Activated CD8-positive, alpha-beta memory T cell treated with anti-CD3 and anti-CD28 coated beads, Interleukin-2, amount 10 ng/mL, durations not matched to agents 7 days and 5 days (primary cell): ENCODE data around the gene LRRC41. TPM values are rescaled to one million over a fixed set of nuclear protein-coding genes. Genes with fewer than 3 reads are reported as not detected.
"Not testable (repeated sequence)": the region's sequence is repeated elsewhere in the genome, so short reads cannot be mapped to it uniquely, and the experiment has no call there.

Source experiments
- ATAC-seq: fragments of 150-1000 bp; cut with Tn5 transposase; one replicate; pipeline ENCODE4 v1.10.0; 2021; ENCODE audit warnings: moderate library complexity
- CTCF ChIA-PET: fragments of 350-600 bp; sonication (Branson Sonifier 250); formaldehyde crosslinking; loops from one replicate; lab custom pipeline; 2021; ENCODE audit warnings: antibody characterized with exemption; lab: Charles Lee
- DNase-seq: peaks from one replicate; pipeline ENCODE4 v3.0.0-alpha.2; 2020
- H3K27ac Mint-ChIP-seq: one replicate; pipeline ENCODE4 v1.8.0; 2021; ENCODE audit warnings: mild to moderate bottlenecking, mixed read lengths
- H3K27me3 Mint-ChIP-seq: one replicate; pipeline ENCODE4 v1.8.0; 2021; ENCODE audit warnings: mixed read lengths
- H3K36me3 Mint-ChIP-seq: one replicate; pipeline ENCODE4 v1.8.0; 2021; ENCODE audit warnings: mild to moderate bottlenecking, mixed read lengths
- H3K4me1 Mint-ChIP-seq: one replicate; pipeline ENCODE4 v1.8.0; 2021; ENCODE audit warnings: mixed read lengths
- H3K4me3 Mint-ChIP-seq: one replicate; pipeline ENCODE4 v1.8.0; 2021; ENCODE audit warnings: mild to moderate bottlenecking, moderate library complexity, mixed read lengths
- H3K9me3 Mint-ChIP-seq: one replicate; pipeline ENCODE4 v1.8.0; 2022; ENCODE audit warnings: low read depth, mixed read lengths
- total RNA-seq, 2 experiments: library from RNA; stranded (reverse); gene quantifications; one replicate each; pipeline ENCODE4 v1.2.3, GENCODE V29; 2021

LRRC41 gene
- total RNA-seq: 10 to 100 TPM; 33.4 to 44.7 TPM

- DNase-seq: peak; percentile 95
- CTCF ChIA-PET: interaction anchor here (0.6 to 2.6 kb wide), 6 partner anchors 38 to 104 kb away, joined by 3 to 26 read pairs (median 3); partner anchors contain the start of genes NSUN4 and RAD54L
- peak; percentile 82 for ATAC-seq
- Mint-ChIP-seq H3K36me3 (peaks cover 11% of the 10 kb centered on the region), H3K4me1 (peaks cover 51% of the 10 kb centered on the region), H3K9me3 (no peaks in the 10 kb centered on the region), H3K27me3 (no peaks in the 10 kb centered on the region), H3K4me3 (peak within 1 kb of the TSS; percentile 100), H3K27ac (peak within 1 kb of the TSS; percentile 98)
Measured at GRCh38 chr1:46303038-46303871, at the start of gene LRRC41, which contains the start of gene UQCRH. Gene LRRC41 (minus strand): TSS chr1:46303616. CDS start chr1:46303322, 294 bp downstream. Gene UQCRH (plus strand): TSS chr1:46303698. CDS start chr1:46303767, 69 bp downstream.

GRCh38 chr1:46352363-46352762 is 48.9 kb upstream of the LRRC41 start:
- DNase-seq (no peak), ATAC-seq (no peak)
- Mint-ChIP-seq H3K9me3 (no peaks in the 10 kb centered on the region), H3K4me1 (peaks cover 8% of the 10 kb centered on the region), H3K27ac (no peak overlapping the region), H3K4me3 (no peak overlapping the region), H3K36me3 (peaks cover 42% of the 10 kb centered on the region), H3K27me3 (no peaks in the 10 kb centered on the region)
- CTCF ChIA-PET: interaction anchor here (1.4 kb wide), 1 partner anchor 129 kb away, joined by 3 read pairs; no protein-coding TSS in a partner anchor

- Mint-ChIP-seq H3K4me1 (peaks cover 34% of the 10 kb centered on the region), H3K27ac (no peak overlapping the region), H3K4me3 (no peak overlapping the region), H3K27me3 (no peaks in the 10 kb centered on the region), H3K9me3 (no peaks in the 10 kb centered on the region), H3K36me3 (peaks cover 37% of the 10 kb centered on the region)
- no peak for ATAC-seq
- CTCF ChIA-PET: interaction anchor here (1.6 to 6.2 kb wide), 2 partner anchors 12 to 99 kb away, joined by 7 to 53 read pairs; partner anchors contain the start of gene RAD54L
- DNase-seq: no peak
Measured at GRCh38 chr1:46345281-46345680, 41.9 kb upstream of the LRRC41 start.

- no peak overlapping the region for H3K4me3 Mint-ChIP-seq
- no peaks in the 10 kb centered on the region for H3K9me3 Mint-ChIP-seq
- H3K36me3 Mint-ChIP-seq: peaks cover 30% of the 10 kb centered on the region
- H3K27me3 Mint-ChIP-seq: no peaks in the 10 kb centered on the region
- DNase-seq (no peak), ATAC-seq (no peak)
- peak overlapping the region; percentile 38 for H3K27ac Mint-ChIP-seq
- H3K4me1 Mint-ChIP-seq: peaks cover 38% of the 10 kb centered on the region
- CTCF ChIA-PET: interaction anchor here (1.0 kb wide), 1 partner anchor 41 kb away, joined by 3 read pairs; the partner anchor contains the start of genes LRRC41 and UQCRH
Measured at GRCh38 chr1:46344481-46344880, 41.1 kb upstream of the LRRC41 start.

- ATAC-seq: no peak
- CTCF ChIA-PET: interaction anchor here (1.0 kb wide), 1 partner anchor 40 kb away, joined by 3 read pairs; the partner anchor contains the start of genes LRRC41 and UQCRH
- DNase-seq: no peak
- no peaks in the 10 kb centered on the region for H3K9me3 Mint-ChIP-seq
- peaks cover 44% of the 10 kb centered on the region for H3K4me1 Mint-ChIP-seq
- H3K36me3 Mint-ChIP-seq: peaks cover 27% of the 10 kb centered on the region
- H3K27ac Mint-ChIP-seq: no peak overlapping the region
- no peaks in the 10 kb centered on the region for H3K27me3 Mint-ChIP-seq
- no peak overlapping the region for H3K4me3 Mint-ChIP-seq
Measured at GRCh38 chr1:46343705-46344104, 40.3 kb upstream of the LRRC41 start.

GRCh38 chr1:46343351-46343695 is 39.9 kb upstream of the LRRC41 start:
- Mint-ChIP-seq H3K27ac (no peak overlapping the region), H3K4me1 (peaks cover 45% of the 10 kb centered on the region), H3K27me3 (no peaks in the 10 kb centered on the region), H3K9me3 (no peaks in the 10 kb centered on the region), H3K36me3 (peaks cover 27% of the 10 kb centered on the region), H3K4me3 (no peak overlapping the region)
- CTCF ChIA-PET: interaction anchor here (1.5 kb wide), 1 partner anchor 10 kb away, joined by 3 read pairs; no protein-coding TSS in a partner anchor
- ATAC-seq: no peak
- DNase-seq: no peak

GRCh38 chr1:46342677-46343350 is 39.4 kb upstream of the LRRC41 start:
- ATAC-seq (no peak), DNase-seq (no peak)
- peaks cover 23% of the 10 kb centered on the region for H3K36me3 Mint-ChIP-seq
- peaks cover 40% of the 10 kb centered on the region for H3K4me1 Mint-ChIP-seq
- H3K9me3 Mint-ChIP-seq: no peaks in the 10 kb centered on the region
- no peak overlapping the region for H3K4me3 Mint-ChIP-seq
- H3K27me3 Mint-ChIP-seq: no peaks in the 10 kb centered on the region
- H3K27ac Mint-ChIP-seq: peak overlapping the region; percentile 99
- CTCF ChIA-PET: interaction anchor here (1.4 to 1.7 kb wide), 4 partner anchors 9 to 96 kb away, joined by 3 to 5 read pairs (median 4); partner anchors contain the start of gene RAD54L

- ATAC-seq (no peak), DNase-seq (peak; percentile 48)
- Mint-ChIP-seq H3K27me3 (no peaks in the 10 kb centered on the region), H3K36me3 (peaks cover 18% of the 10 kb centered on the region), H3K4me3 (peak overlapping the region; percentile 100), H3K9me3 (no peaks in the 10 kb centered on the region), H3K27ac (peak overlapping the region; percentile 99), H3K4me1 (peaks cover 36% of the 10 kb centered on the region)
- CTCF ChIA-PET: interaction anchor here (1.4 to 3.0 kb wide), 5 partner anchors 9 to 95 kb away, joined by 3 to 26 read pairs (median 4); partner anchors contain the start of genes LRRC41, RAD54L and UQCRH
Measured at GRCh38 chr1:46342084-46342656, 38.8 kb upstream of the LRRC41 start.

- Mint-ChIP-seq H3K36me3 (peaks cover 15% of the 10 kb centered on the region), H3K9me3 (no peaks in the 10 kb centered on the region), H3K27me3 (no peaks in the 10 kb centered on the region), H3K27ac (peak overlapping the region; percentile 99), H3K4me1 (peaks cover 36% of the 10 kb centered on the region), H3K4me3 (peak overlapping the region; percentile 100)
- ATAC-seq (no peak), DNase-seq (no peak)
- CTCF ChIA-PET: interaction anchor here (0.9 to 3.0 kb wide), 9 partner anchors 7 to 95 kb away, joined by 3 to 26 read pairs (median 7); partner anchors contain the start of genes LRRC41, RAD54L and UQCRH
Measured at GRCh38 chr1:46341222-46342083, 38.0 kb upstream of the LRRC41 start.

- H3K27ac Mint-ChIP-seq: peak within 1 kb of the TSS; percentile 99
- ATAC-seq: peak; percentile 91
- peak; percentile 92 for DNase-seq
- peak within 1 kb of the TSS; percentile 100 for H3K4me3 Mint-ChIP-seq
- H3K27me3 Mint-ChIP-seq: no peaks in the 10 kb centered on the region
- no peaks in the 10 kb centered on the region for H3K9me3 Mint-ChIP-seq
- CTCF ChIA-PET: interaction anchor here (0.7 to 3.0 kb wide), 14 partner anchors 8 to 698 kb away, joined by 3 to 26 read pairs (median 4); partner anchors contain the start of genes LRRC41 and UQCRH
- H3K36me3 Mint-ChIP-seq: peaks cover 13% of the 10 kb centered on the region
- peaks cover 36% of the 10 kb centered on the region for H3K4me1 Mint-ChIP-seq
Measured at GRCh38 chr1:46340404-46341221, 37.2 kb upstream of the LRRC41 start, which contains the start of gene NSUN4. Gene NSUN4 (plus strand): TSS chr1:46340807. CDS start chr1:46340827, 20 bp downstream.

GRCh38 chr1:46337409-46337808 is 34.0 kb upstream of the LRRC41 start:
- H3K36me3 Mint-ChIP-seq, H3K9me3 Mint-ChIP-seq, ATAC-seq, H3K4me3 Mint-ChIP-seq, H3K27me3 Mint-ChIP-seq, DNase-seq, H3K27ac Mint-ChIP-seq, CTCF ChIA-PET: not testable (repeated sequence)
- peaks cover 28% of the 10 kb centered on the region for H3K4me1 Mint-ChIP-seq
